Ovary (tissue), 9 donors: ENCODE data around the gene ARHGEF28. TPM values are rescaled to one million over a fixed set of nuclear protein-coding genes. Genes with fewer than 3 reads are reported as not detected.

Experiments used
- DNase-seq, 5 donors: peaks; one replicate each; pipeline ENCODE4 v3.0.0-alpha.2; 2019 to 2020
- H3K27ac ChIP-seq, 2 donors: fragments of 200-600 bp; one replicate each; pipeline versions ENCODE4 v1.5.1 to v1.8.0; 2019 to 2022
- H3K27me3 ChIP-seq: fragments of 200-600 bp; one replicate; pipeline ENCODE4 v1.8.0; 2022
- H3K36me3 ChIP-seq: fragments of 200-600 bp; sonication (generic); one replicate; pipeline ENCODE4 v1.5.1; 2019
- H3K4me1 ChIP-seq: one replicate; pipeline ENCODE4 v1.8.1; 2013; ENCODE audit warnings: mild to moderate bottlenecking, moderate library complexity; ENCODE audit not compliant: insufficient read depth
- H3K4me3 ChIP-seq: fragments of 200-600 bp; sonication (generic); one replicate; pipeline ENCODE4 v1.5.1; 2017
- H3K9me3 ChIP-seq, 2 donors: fragments of 200-600 bp in 1 of 2; sonication (generic) in 1 of 2; one replicate each; pipeline versions ENCODE4 v1.5.1 to v1.8.1; 2013 to 2019; ENCODE audit warnings: mild to moderate bottlenecking in 1 of 2, moderate library complexity in 1 of 2
- CTCF ChIP-seq, 3 donors: fragments of 450-650 bp in 2 of 3; fragments of 200-600 bp in 1 of 3; IDR thresholded peaks; one replicate each; pipeline versions ENCODE4 v1.5.1 to v1.8.0; 2016 to 2022; ENCODE audit warnings: antibody characterized with exemption in 3 of 3, mild to moderate bottlenecking in 1 of 3
- EP300 ChIP-seq: sonication (generic); formaldehyde crosslinking; IDR thresholded peaks from one replicate; pipeline ENCODE4 v1.6.1; 2017; ENCODE audit warnings: antibody characterized with exemption
- POLR2A ChIP-seq: fragments of 450-650 bp; IDR thresholded peaks from one replicate; pipeline ENCODE4 v1.6.1; 2017; ENCODE audit warnings: antibody characterized with exemption, mild to moderate bottlenecking, moderate library complexity
- WGBS, 3 donors: extraction: QIAGEN DNeasy Blood & Tissue Kit in 1 of 3; methylation state at CpG; one replicate each; pipeline versions ENCODE4 v1.1.5 to v1.1.7; 2013 to 2017; 5-methylcytosine and 5-hydroxymethylcytosine counted together
- intact Hi-C, 4 donors: fragments of 100-400 bp; cut with DNase I; formaldehyde crosslinking; loops; one replicate each; pipeline versions ENCODE4 v1.11.0 to v1.15.1; 2022 to 2023
- polyA plus RNA-seq, 2 donors: library from polyadenylated mRNA; stranded (reverse); fragments of 200-250 nt in 1 of 2; fragments of 350-450 nt in 1 of 2; fragmentation: Illumina TruSeq in 1 of 2; extraction: RNeasy Lipid Tissue Mini Kit (QIAGEN cat#74804) in 1 of 2; gene quantifications; one replicate each; pipeline ENCODE4 v1.2.3, GENCODE V29; 2013 to 2014
- total RNA-seq, 7 donors: library from RNA; depleted of rRNA in 2 of 7; stranded (reverse); fragments of >200 nt in 2 of 7; fragmentation: NEBNext Ultra II Directional in 3 of 7; extraction: Animal tissue kit (Norgen Biotek cat#: 25700) in 3 of 7; gene quantifications; one replicate each; pipeline versions ENCODE4 v1.1.0 to v1.2.4, GENCODE V29; 2016 to 2023
- donor health status: DM: no; HTN: no; CAD: no; lungs with moderate emphysema.
- donor health status: DM: no; HTN: no; CAD: no.
- donor health status: Bipolar disorder and iron deficiency.
- donor health status: DM: yes; HTN: yes; CAD: no.
- donor health status: DM: no; HTN: no; CAD: no.
- donor health status: DM: yes; HTN: yes; CAD: no.

ARHGEF28 gene
- total and polyA plus RNA-seq, 9 donors, result 21.5 to 75.6 (median 35.0) TPM

GRCh38 chr5:73599380-73599779 is 26.6 kb upstream of the ARHGEF28 start:
- WGBS, 3 donors, result 90 to 94% (median 93%) methylated on average over 3 of the region's 3 CpGs
- H3K9me3 ChIP-seq, result no peaks in the 10 kb centered on the region

GRCh38 chr5:73603998-73604397 is 22.0 kb upstream of the ARHGEF28 start:
- Histone ChIP-seq H3K36me3 (no peaks in the 10 kb centered on the region), H3K27ac (no peak overlapping the region), H3K27me3 (no peaks in the 10 kb centered on the region), H3K4me1 (peaks cover 7% of the 10 kb centered on the region), H3K4me3 (no peak overlapping the region), H3K9me3 (no peaks in the 10 kb centered on the region)
- WGBS, 3 donors, result 88 to 95% (median 95%) methylated on average over 5 of the region's 5 CpGs
- no peak for TF ChIP-seq CTCF (IDR thresholded peaks at IDR 0.05)
- TF ChIP-seq EP300, result no peak
- TF ChIP-seq POLR2A, result no peak
- intact Hi-C loops, result no loop called here
- no peak for DNase-seq

More at GRCh38 chr5:73599380-73599779, 26.6 kb upstream of the ARHGEF28 start:
- no peaks in the 10 kb centered on the region for H3K27me3 ChIP-seq
- TF ChIP-seq POLR2A, result no peak
- no peak for TF ChIP-seq CTCF (IDR thresholded peaks at IDR 0.05)
- no peak for TF ChIP-seq EP300
- no peaks in the 10 kb centered on the region for H3K36me3 ChIP-seq
- H3K4me1 ChIP-seq, result no peaks in the 10 kb centered on the region
- no peak for DNase-seq
- no peak overlapping the region for H3K4me3 ChIP-seq
- no peak overlapping the region for H3K27ac ChIP-seq
- intact Hi-C loops, result loop anchor here in 1 of 4 donors (5.0 kb wide), 1 partner anchor 183 kb away; no protein-coding TSS in a partner anchor

- Histone ChIP-seq H3K27ac (peak overlapping the region in 1 of 2 donors; percentile 42), H3K4me1 (peaks cover 7% of the 10 kb centered on the region), H3K27me3 (no peaks in the 10 kb centered on the region), H3K9me3 (no peaks in the 10 kb centered on the region), H3K36me3 (no peaks in the 10 kb centered on the region), H3K4me3 (no peak overlapping the region)
- WGBS, 3 donors, result 48 to 68% (median 48%) methylated on average over 8 of the region's 8 CpGs
- DNase-seq, result no peak
- no peak for TF ChIP-seq CTCF (IDR thresholded peaks at IDR 0.05)
- TF ChIP-seq EP300, result no peak
- no peak for TF ChIP-seq POLR2A
- intact Hi-C loops, result no loop called here
Measured at GRCh38 chr5:73605223-73606087, 20.5 kb upstream of the ARHGEF28 start.

- Histone ChIP-seq H3K4me1 (peaks cover 7% of the 10 kb centered on the region), H3K36me3 (no peaks in the 10 kb centered on the region), H3K27ac (no peak overlapping the region), H3K4me3 (no peak overlapping the region), H3K27me3 (no peaks in the 10 kb centered on the region), H3K9me3 (no peaks in the 10 kb centered on the region)
- no peak for DNase-seq
- TF ChIP-seq CTCF (IDR thresholded peaks at IDR 0.05) (no peak), POLR2A (no peak), EP300 (no peak)
- WGBS, 3 donors, result 16 to 24% (median 21%) methylated on average over 3 of the region's 3 CpGs
- intact Hi-C loops, result no loop called here
Measured at GRCh38 chr5:73606206-73606753, 19.7 kb upstream of the ARHGEF28 start.
